Body of pancreas (tissue), 4 donors: ENCODE data around the gene GPRC5B. TPM values are rescaled to one million over a fixed set of nuclear protein-coding genes. Genes with fewer than 3 reads are reported as not detected.

Experiments used
- ATAC-seq: fragments of 150-250 bp; one replicate; pipeline ENCODE4 v1.9.1; 2016
- DNase-seq, 4 donors: peaks; one replicate each; pipeline ENCODE4 v3.0.0-alpha.2; 2019
- H3K27ac ChIP-seq, 4 donors: fragments of 200-600 bp; sonication (generic); 1 replicate in 3 of 4; 2 replicates in 1 of 4; pipeline versions ENCODE4 v1.5.1 to v1.6.1; 2016 to 2019; ENCODE audit warnings: mild to moderate bottlenecking in 1 of 4, mixed read lengths in 1 of 4, moderate library complexity in 1 of 4
- H3K27me3 ChIP-seq, 2 donors: fragments of 200-600 bp; sonication (generic); one replicate each; pipeline ENCODE4 v1.6.0; 2016; ENCODE audit warnings: mild to moderate bottlenecking in 1 of 2
- H3K36me3 ChIP-seq, 2 donors: fragments of 200-600 bp; sonication (generic); replicated peaks in 1 of 2; 2 replicates each; pipeline ENCODE4 v1.5.1; 2016; ENCODE audit warnings: low read depth in 2 of 2; ENCODE audit not compliant: insufficient read depth in 1 of 2
- H3K4me1 ChIP-seq: fragments of 200-600 bp; sonication (generic); one replicate; pipeline ENCODE4 v1.6.0; 2016
- H3K4me3 ChIP-seq, 2 donors: fragments of 200-600 bp; sonication (generic); 1 replicate in 1 of 2; 2 replicates in 1 of 2; pipeline ENCODE4 v1.5.1; 2016 to 2019
- H3K9me3 ChIP-seq, 3 donors: fragments of 200-600 bp; sonication (generic); 1 replicate in 2 of 3; 2 replicates in 1 of 3; pipeline ENCODE4 v1.5.1; 2016
- CTCF ChIP-seq, 7 experiments: fragments of 450-650 bp in 4 of 7; fragments of 200-600 bp in 3 of 7; sonication (generic) in 3 of 7; IDR thresholded peaks; one replicate each; pipeline ENCODE4 v1.5.1; 2016 to 2019; ENCODE audit warnings: antibody characterized with exemption in 7 of 7
- POLR2A ChIP-seq, 3 donors: fragments of 450-650 bp; IDR thresholded peaks; one replicate each; pipeline ENCODE4 v1.6.1; 2016; ENCODE audit warnings: antibody characterized with exemption in 3 of 3, mild to moderate bottlenecking in 2 of 3
- WGBS, 2 donors: methylation state at CpG; one replicate each; pipeline ENCODE4 v1.1.5; 2017; 5-methylcytosine and 5-hydroxymethylcytosine counted together
- intact Hi-C: fragments of 100-400 bp; cut with DNase I; formaldehyde crosslinking; loops from one replicate; pipeline ENCODE4 v1.15.1; 2023
- total RNA-seq, 2 donors: library from RNA; depleted of rRNA; stranded (reverse); fragments of >200 nt; gene quantifications; one replicate each; pipeline ENCODE4 v1.1.0, GENCODE V29; 2016

The GPRC5B gene
- total RNA-seq, 2 donors from 2014 or later, result 27.7 to 31.6 TPM

- H3K4me3 ChIP-seq, result no peak overlapping the region
- WGBS, 2 donors, result 86 to 90% methylated on average over 13 of the region's 13 CpGs
- TF ChIP-seq CTCF (IDR thresholded peaks at IDR 0.05) (no peak), POLR2A (IDR thresholded peaks at IDR 0.05) (no peak)
- DNase-seq (no peak), ATAC-seq (no peak)
- no peak overlapping the region for H3K27ac ChIP-seq
- intact Hi-C loops, result no loop called here
- H3K9me3 ChIP-seq, result no peaks in the 10 kb centered on the region
- H3K4me1 ChIP-seq, result no peaks in the 10 kb centered on the region
- no peaks in the 10 kb centered on the region for H3K36me3 ChIP-seq
- no peaks in the 10 kb centered on the region for H3K27me3 ChIP-seq
These were observed 46.5 kb downstream of the GPRC5B start for GRCh38 chr16:19837984-19838707.

GRCh38 chr16:19837331-19837980 lies 47.2 kb downstream of the GPRC5B start:
- intact Hi-C loops, result no loop called here
- no peak for DNase-seq
- H3K27me3 ChIP-seq, result no peaks in the 10 kb centered on the region
- H3K27ac ChIP-seq, result no peak overlapping the region
- H3K4me3 ChIP-seq, result no peak overlapping the region
- no peaks in the 10 kb centered on the region for H3K36me3 ChIP-seq
- no peaks in the 10 kb centered on the region for H3K4me1 ChIP-seq
- TF ChIP-seq POLR2A (IDR thresholded peaks at IDR 0.05) (no peak), CTCF (IDR thresholded peaks at IDR 0.05) (no peak)
- 82 to 83% methylated on average over 6 of the region's 6 CpGs for WGBS, 2 donors
- no peak for ATAC-seq
- no peaks in the 10 kb centered on the region for H3K9me3 ChIP-seq

GRCh38 chr16:19835968-19836421 lies 48.7 kb downstream of the GPRC5B start:
- Histone ChIP-seq H3K4me3 (no peak overlapping the region), H3K27me3 (no peaks in the 10 kb centered on the region), H3K27ac (no peak overlapping the region), H3K36me3 (no peaks in the 10 kb centered on the region), H3K4me1 (no peaks in the 10 kb centered on the region), H3K9me3 (no peaks in the 10 kb centered on the region)
- intact Hi-C loops, result no loop called here
- TF ChIP-seq CTCF (IDR thresholded peaks at IDR 0.05), result no peak
- no peak for TF ChIP-seq POLR2A (IDR thresholded peaks at IDR 0.05)
- ATAC-seq (no peak), DNase-seq (no peak)

GRCh38 chr16:19835196-19835595 lies 49.5 kb downstream of the GPRC5B start:
- TF ChIP-seq POLR2A (IDR thresholded peaks at IDR 0.05) (no peak), CTCF (IDR thresholded peaks at IDR 0.05) (no peak)
- ATAC-seq, result no peak
- no peak for DNase-seq
- 92 to 96% methylated on average over 3 of the region's 3 CpGs for WGBS, 2 donors
- no peaks in the 10 kb centered on the region for H3K9me3 ChIP-seq
- intact Hi-C loops, result no loop called here
- no peak overlapping the region for H3K27ac ChIP-seq
- no peaks in the 10 kb centered on the region for H3K36me3 ChIP-seq
- peaks cover 3% of the 10 kb centered on the region for H3K4me1 ChIP-seq
- H3K4me3 ChIP-seq, result no peak overlapping the region
- H3K27me3 ChIP-seq, result no peaks in the 10 kb centered on the region
